ENCODE measurements around the gene DHX36. TPM values are rescaled to one million over a fixed set of nuclear protein-coding genes. Genes with fewer than 3 reads are reported as not detected.

Gene DHX36
- total RNA-seq, 1 donor, result 11.6 TPM

- DNase-seq (ENCODE audit: low read depth in 2 of 3, low spot score in 2 of 3), result no peak
Observed at GRCh38 chr3:154294016-154294415, 30.3 kb downstream of the DHX36 start.

GRCh38 chr3:154290187-154290586 is 34.1 kb downstream of the DHX36 start:
- DNase-seq (ENCODE audit: low read depth in 2 of 3, low spot score in 2 of 3), result no peak

DNA sequence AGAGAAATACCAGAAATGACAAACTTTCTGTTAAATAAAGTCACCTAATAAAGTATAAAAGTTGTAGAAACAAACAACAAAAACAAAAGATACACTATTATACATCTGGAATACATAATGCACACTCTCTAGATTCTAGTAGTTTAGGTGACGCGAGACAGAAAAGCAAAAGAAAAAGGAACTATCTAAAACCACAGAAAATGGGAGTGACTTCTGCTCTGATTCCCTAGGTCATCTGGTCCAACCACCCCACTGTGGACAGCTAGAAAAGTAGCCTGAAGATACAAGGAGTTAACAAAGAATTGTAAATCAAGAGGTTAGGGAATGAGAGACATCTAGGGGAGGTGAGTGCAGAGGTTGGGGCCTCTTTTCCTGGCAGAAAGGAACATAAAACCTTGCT is 39.1 kb downstream of the DHX36 start:
- DNase-seq (ENCODE audit: low read depth in 2 of 3, low spot score in 2 of 3), result peak in 2 of 3 donors; percentile 6 to 21

GRCh38 chr3:154280161-154280560 is 44.1 kb downstream of the DHX36 start:
- DNase-seq (ENCODE audit: low read depth in 2 of 3, low spot score in 2 of 3), result no peak

- DNase-seq (ENCODE audit: low read depth in 2 of 3, low spot score in 2 of 3), result no peak
Observed at GRCh38 chr3:154275965-154276364, 48.3 kb downstream of the DHX36 start.

GRCh38 chr3:154275292-154275691 is 49.0 kb downstream of the DHX36 start:
- DNase-seq (ENCODE audit: low read depth in 2 of 3, low spot score in 2 of 3), result no peak

GRCh38 chr3:154274348-154274747 is 49.9 kb downstream of the DHX36 start:
- DNase-seq (ENCODE audit: low read depth in 2 of 3, low spot score in 2 of 3), result no peak

GRCh38 chr3:154273381-154273780 is 50.9 kb downstream of the DHX36 start:
- no peak for DNase-seq (ENCODE audit: low read depth in 2 of 3, low spot score in 2 of 3)

GRCh38 chr3:154254527-154254926 is 69.8 kb downstream of the DHX36 start:
- no peak for DNase-seq (ENCODE audit: low read depth in 2 of 3, low spot score in 2 of 3)

DNA sequence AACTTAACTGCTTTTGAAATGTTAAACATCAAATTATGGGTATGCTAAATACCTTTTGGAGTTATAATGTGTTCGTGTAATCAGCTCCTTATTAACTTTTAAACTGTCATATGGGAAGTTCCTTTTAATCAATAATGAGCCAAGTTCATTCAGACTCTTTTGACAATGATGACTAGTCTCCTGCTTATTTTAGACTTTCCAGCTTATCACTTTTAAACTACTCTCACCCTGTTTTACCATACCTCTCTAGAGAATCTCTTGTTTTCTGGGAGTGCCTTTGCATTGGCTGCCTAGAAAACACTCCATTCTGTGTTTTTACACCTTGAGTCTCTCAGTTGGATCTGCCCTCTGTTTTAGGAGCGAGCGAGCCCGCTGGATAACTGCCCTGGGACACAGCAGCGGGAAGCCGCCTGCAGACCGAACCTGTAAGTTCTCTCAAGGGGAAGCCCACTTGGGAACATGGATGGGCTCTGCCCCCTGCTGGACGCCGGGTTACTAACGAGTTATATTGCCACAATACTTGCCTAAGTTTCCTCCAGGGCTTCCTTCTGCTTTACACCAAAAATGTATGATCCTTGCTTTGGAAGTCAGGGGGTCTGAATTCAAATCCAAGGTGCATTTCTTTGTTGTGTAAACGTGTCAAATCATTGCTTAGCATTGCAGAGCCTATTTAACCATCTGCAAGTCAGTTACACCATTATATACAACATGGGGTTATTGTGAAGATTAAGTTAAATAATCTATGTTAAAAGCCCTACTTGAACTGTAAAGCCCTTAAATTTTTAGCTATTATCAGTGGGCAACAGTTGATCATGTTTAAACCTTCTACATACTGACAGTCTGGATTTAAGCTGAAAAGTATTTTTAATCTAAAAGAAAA is 71.3 kb downstream of the DHX36 start:
- peak; percentile 19 to 91 (median 83) for DNase-seq (ENCODE audit: low read depth in 2 of 3, low spot score in 2 of 3)

DNA sequence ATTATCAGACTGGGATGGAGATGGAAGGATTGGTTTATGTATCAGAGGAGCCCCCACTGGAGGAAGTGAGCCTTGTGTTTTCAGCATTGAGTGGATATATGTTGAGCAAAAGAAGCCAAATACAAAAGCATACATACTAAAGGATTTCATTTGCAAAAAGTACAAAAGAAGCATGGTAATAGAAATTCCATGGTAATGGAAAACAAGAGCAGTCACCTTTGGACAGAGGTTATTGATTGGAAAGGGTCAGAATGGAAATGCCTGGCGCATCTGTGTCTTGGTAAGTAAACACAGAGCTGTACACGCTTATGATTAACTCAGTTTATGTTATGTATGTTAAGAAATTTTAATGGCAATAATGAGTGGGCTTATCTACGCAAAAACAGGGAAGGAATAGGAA is 72.7 kb downstream of the DHX36 start:
- no peak for DNase-seq (ENCODE audit: low read depth in 2 of 3, low spot score in 2 of 3)

DNA sequence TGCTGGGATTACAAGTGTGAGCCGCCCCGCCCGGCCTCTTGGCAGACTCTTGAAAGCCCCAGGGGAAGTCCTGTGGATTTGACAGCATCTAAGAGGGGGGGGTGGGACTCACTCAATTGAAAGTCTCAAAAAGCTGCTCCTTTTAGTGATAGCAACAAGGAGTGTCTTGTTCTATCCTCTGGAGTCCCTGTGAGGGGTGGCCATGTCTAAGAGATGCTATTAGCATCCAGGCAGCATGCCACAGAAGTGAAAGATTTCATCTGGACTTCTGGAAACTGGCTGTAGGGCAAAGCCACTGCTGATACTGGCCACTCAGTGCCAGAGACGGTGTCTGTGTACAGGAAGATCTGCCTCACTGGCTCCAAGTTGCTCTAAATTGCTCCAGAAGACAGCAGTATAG is 74.0 kb downstream of the DHX36 start:
- DNase-seq (ENCODE audit: low read depth in 2 of 3, low spot score in 2 of 3), result no peak

GRCh38 chr3:154247806-154248415 is 76.4 kb downstream of the DHX36 start:
- DNase-seq (ENCODE audit: low read depth in 2 of 3, low spot score in 2 of 3), result no peak

GRCh38 chr3:154244644-154245043 is 79.6 kb downstream of the DHX36 start:
- DNase-seq (ENCODE audit: low read depth in 2 of 3, low spot score in 2 of 3), result no peak

DNA sequence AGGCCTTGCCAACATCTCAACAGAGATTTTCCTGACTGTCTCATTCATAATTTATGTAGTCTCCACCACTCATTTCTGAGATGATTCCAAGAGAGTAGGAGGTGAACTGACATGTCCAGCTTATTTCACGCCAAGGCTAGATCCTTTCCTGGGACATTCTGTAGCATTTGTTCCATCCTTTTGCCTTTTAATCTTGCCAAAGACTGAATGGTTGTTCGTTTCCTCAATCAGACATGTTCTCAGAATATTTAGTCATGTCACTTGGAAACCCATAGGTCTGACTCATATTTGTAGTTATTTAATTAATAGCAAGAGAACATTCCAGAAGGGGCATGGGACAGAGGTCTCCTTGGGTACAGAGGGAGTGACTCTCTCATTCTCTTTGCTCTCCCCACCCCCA is 80.9 kb downstream of the DHX36 start:
- no peak for DNase-seq (ENCODE audit: low read depth in 2 of 3, low spot score in 2 of 3)

GRCh38 chr3:154242766-154243165 is 81.5 kb downstream of the DHX36 start:
- no peak for DNase-seq (ENCODE audit: low read depth in 2 of 3, low spot score in 2 of 3)

- no peak for DNase-seq (ENCODE audit: low read depth in 2 of 3, low spot score in 2 of 3)
Observed at GRCh38 chr3:154241496-154241895, 82.8 kb downstream of the DHX36 start.

DNA sequence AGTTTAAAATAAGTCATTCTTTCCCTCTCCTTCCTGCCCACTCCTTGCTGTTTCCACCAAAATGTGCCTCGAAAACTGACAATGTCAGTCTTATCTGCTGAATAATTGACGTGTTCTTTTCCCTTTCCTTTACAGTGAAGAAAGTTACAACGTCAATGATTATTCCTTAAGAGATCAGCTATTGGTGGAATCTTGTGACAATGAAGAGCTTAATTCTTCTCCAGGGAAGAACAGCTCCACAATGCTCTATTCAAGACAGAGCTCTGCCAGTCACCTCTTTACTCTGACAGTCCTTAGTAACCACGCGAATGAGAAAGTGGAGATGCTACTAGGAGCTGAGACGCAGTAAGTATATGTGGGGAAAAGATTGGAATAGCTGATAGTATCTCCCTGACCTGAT is 84.1 kb downstream of the DHX36 start:
- DNase-seq (ENCODE audit: low read depth in 2 of 3, low spot score in 2 of 3), result no peak

- DNase-seq (ENCODE audit: low read depth in 2 of 3, low spot score in 2 of 3), result no peak
Observed at GRCh38 chr3:154236331-154236730, 88.0 kb downstream of the DHX36 start.

DNA sequence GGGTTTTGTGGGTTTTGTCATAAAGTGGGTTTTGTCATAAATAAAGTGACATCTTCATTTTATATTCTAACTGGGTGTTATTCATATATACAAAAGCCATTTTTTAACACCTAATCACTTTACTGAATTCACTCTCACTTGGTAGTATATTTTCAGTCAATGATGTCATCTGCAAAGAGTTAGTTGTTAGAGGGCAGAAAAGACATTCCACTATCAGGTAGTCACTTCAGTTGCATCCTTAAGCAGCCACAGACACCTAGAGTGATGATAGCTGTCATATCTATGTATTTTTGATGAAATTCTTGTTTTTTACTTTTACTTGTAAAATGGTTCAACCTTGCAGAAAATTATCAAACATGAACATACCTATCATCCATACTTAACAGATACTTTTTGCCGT is 89.0 kb downstream of the DHX36 start:
- no peak for DNase-seq (ENCODE audit: low read depth in 2 of 3, low spot score in 2 of 3)

DNA sequence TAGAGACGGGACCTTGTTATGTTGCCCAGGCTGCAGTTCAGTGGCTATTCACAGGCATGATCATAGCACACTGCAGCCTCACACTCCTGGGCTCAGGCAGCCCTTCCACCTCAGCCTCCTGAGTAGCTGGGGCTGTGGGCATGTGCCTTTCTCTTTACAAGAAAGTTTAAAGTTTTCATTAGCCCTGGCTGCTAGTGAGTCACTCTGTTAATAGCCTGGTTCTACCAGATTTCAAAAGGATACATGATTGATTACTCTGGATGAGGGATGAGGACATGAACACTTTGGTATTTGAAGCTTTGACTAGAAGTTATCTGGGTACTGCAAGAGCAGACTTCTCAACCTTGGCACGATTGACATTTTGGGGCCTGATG is 95.1 kb downstream of the DHX36 start:
- DNase-seq (ENCODE audit: low read depth in 2 of 3, low spot score in 2 of 3), result no peak

DNA sequence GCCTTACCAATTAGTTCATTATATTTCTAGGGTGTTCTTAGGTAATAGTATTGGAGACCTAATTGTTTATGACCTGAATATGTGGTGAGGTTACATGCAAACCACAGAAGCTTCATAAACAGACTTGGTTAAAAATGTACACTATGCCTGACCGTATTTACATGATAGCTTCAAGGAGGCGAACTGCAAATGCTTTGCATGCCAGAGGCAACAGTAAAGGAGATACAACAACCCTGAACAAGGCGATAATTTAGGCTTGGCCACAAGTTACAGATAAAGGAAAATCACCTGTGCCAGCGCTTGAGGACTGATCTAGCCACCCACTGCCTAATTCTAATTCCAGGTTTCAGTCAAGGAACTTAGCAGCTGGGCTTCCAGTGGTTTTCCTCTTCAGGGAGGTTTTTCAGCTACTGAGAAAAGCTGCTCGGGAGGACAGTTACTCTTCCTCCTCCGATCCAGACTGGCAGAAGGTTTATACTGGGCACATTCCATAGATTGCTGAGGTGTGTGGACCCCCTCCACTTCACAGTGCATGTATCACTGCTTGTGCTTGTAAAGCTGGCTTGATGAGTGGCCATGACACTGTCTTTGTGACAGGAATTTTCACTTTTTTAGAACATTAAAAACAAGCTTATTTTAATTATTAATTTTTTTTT is 95.6 kb downstream of the DHX36 start:
- DNase-seq (ENCODE audit: low read depth in 2 of 3, low spot score in 2 of 3), result no peak

Measured in hematopoietic multipotent progenitor cell (in vitro differentiated cells).